Pancreas (tissue), 10 donors: ENCODE results near the gene JAKMIP1. TPM values are rescaled to one million over a fixed set of nuclear protein-coding genes. Genes with fewer than 3 reads are reported as not detected.
A peak's percentile ranks its signal among the peaks of the same experiment; 100 is the strongest.

Source experiments
- ATAC-seq, 4 donors: fragments of 200-7000 bp; cut with Tn5 transposase; one replicate each; pipeline versions ENCODE4 v1.8.0 to v1.9.1; 2020; ENCODE audit warnings: mild to moderate bottlenecking in 4 of 4, moderate library complexity in 4 of 4
- DNase-seq, 6 donors: peaks; one replicate each; pipeline ENCODE4 v3.0.0-alpha.2; 2020
- FAIRE-seq: peaks from 2 replicates; lab custom pipeline; 2012; peaks lifted over from hg19 to GRCh38; lab: Jason Lieb, UNC
- H3K27ac ChIP-seq, 4 donors: fragments of 200-600 bp; sonication (generic); 1 replicate in 3 of 4; 2 replicates in 1 of 4; pipeline versions ENCODE4 v1.5.0 to v1.8.0; 2020
- H3K27me3 ChIP-seq, 4 donors: fragments of 200-600 bp; one replicate each; pipeline ENCODE4 v1.8.0; 2021
- H3K36me3 ChIP-seq, 3 donors: fragments of 200-600 bp; sonication (generic) in 1 of 3; one replicate each; pipeline versions ENCODE4 v1.5.0 to v1.8.0; 2020 to 2021
- H3K4me1 ChIP-seq, 3 donors: fragments of 200-600 bp; one replicate each; pipeline ENCODE4 v1.8.0; 2021
- H3K4me3 ChIP-seq, 4 donors: fragments of 200-600 bp; sonication (generic) in 2 of 4; one replicate each; pipeline versions ENCODE4 v1.5.0 to v1.8.0; 2020 to 2021
- H3K9me3 ChIP-seq, 4 donors: fragments of 200-600 bp; one replicate each; pipeline ENCODE4 v1.8.0; 2021
- WGBS, 2 donors: extraction: QIAGEN DNeasy Blood & Tissue Kit; methylation state at CpG; one replicate each; pipeline ENCODE4 v1.1.7; 2013; 5-methylcytosine and 5-hydroxymethylcytosine counted together
- intact Hi-C, 3 donors: fragments of 100-400 bp; cut with DNase I; formaldehyde crosslinking; loops; one replicate each; pipeline versions ENCODE4 v1.11.1 to v1.14.2; 2022
- polyA plus RNA-seq, 2 donors: library from polyadenylated mRNA; stranded (reverse); fragments of 200-250 nt; gene quantifications; one replicate each; pipeline ENCODE4 v1.2.3, GENCODE V29; 2013
- total RNA-seq, 6 donors: library from RNA; stranded (reverse); fragmentation: NEBNext Ultra II Directional in 4 of 6; extraction: Animal tissue kit (Norgen Biotek cat#: 25700) in 4 of 6; gene quantifications; one replicate each; pipeline versions ENCODE4 v1.2.1 to v1.2.4, GENCODE V29; 2021 to 2023
- TF ChIP-seq, protein P1 (sequence below), 4 donors: fragments of 200-600 bp; sonication (generic) in 3 of 4; IDR thresholded peaks; one replicate each; pipeline versions ENCODE4 v1.5.0 to v1.8.0; 2021; ENCODE audit warnings: antibody characterized with exemption in 4 of 4
- donor health status: healthy with polysubstance abuse.
- donor health status: DM: no; HTN: no; CAD: no; lungs with moderate emphysema.
- donor health status: DM: no; HTN: no; CAD: no.
- donor health status: control.
- donor health status: control.
- donor health status: Bipolar disorder and iron deficiency.
- donor health status: DM: yes; HTN: yes; CAD: no.
- donor health status: DM: no; HTN: no; CAD: no.
- donor health status: DM: no; HTN: no; CAD: no.
- donor health status: DM: yes; HTN: yes; CAD: no.

Gene JAKMIP1
- total and polyA plus RNA-seq, 8 donors, result 0.16 to 4.3 (median 0.59) TPM

DNA sequence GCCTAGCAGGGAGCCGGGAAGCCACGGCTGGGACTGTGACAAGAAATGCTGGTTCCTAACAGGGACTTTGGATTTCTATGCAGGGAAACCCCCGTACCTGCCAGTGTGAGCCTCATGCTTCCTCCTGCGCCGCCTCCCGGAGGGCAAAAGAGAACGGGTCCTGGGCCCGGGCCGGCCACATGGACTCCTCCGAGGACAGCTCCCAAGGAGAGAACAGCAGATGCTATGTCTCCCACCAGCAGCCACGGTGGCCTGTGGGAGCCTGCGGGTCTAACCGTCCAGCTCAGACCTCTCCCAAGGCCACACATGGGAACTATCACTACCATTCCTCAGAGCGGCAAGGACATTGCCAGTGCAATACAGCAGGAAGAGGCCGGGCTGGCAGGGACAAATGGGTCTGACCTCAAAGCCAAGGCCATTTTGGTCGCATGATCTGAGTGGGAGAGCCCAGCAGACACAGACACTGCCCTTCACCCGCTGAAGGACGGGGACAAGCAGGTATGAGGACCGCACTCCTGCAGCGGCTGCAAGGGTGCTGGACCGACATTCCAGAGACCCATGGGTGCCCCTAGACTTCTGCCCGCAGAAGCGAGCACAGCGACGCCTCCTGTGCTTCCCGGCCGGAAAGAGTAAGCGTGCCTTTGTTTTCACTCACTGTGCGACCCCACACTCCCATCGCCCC is 177.6 kb downstream of the JAKMIP1 start:
- DNase-seq (peak in 1 of 6 donors; percentile 57), FAIRE-seq (no peak), ATAC-seq (no peak)
- TF ChIP-seq, protein P1, sequence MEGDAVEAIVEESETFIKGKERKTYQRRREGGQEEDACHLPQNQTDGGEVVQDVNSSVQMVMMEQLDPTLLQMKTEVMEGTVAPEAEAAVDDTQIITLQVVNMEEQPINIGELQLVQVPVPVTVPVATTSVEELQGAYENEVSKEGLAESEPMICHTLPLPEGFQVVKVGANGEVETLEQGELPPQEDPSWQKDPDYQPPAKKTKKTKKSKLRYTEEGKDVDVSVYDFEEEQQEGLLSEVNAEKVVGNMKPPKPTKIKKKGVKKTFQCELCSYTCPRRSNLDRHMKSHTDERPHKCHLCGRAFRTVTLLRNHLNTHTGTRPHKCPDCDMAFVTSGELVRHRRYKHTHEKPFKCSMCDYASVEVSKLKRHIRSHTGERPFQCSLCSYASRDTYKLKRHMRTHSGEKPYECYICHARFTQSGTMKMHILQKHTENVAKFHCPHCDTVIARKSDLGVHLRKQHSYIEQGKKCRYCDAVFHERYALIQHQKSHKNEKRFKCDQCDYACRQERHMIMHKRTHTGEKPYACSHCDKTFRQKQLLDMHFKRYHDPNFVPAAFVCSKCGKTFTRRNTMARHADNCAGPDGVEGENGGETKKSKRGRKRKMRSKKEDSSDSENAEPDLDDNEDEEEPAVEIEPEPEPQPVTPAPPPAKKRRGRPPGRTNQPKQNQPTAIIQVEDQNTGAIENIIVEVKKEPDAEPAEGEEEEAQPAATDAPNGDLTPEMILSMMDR (IDR thresholded peaks at IDR 0.05), result no peak
- peaks cover 0 to 4% (median 0%) of the 10 kb centered on the region in 4 donors for H3K27me3 ChIP-seq
- H3K4me3 ChIP-seq, result no peak overlapping the region
- intact Hi-C loops, result no loop called here
- H3K27ac ChIP-seq, result no peak overlapping the region
- 43 to 46% methylated on average over 30 of the region's 30 CpGs for WGBS, 2 donors
- H3K4me1 ChIP-seq, result no peaks in the 10 kb centered on the region
- no peaks in the 10 kb centered on the region for H3K9me3 ChIP-seq
- H3K36me3 ChIP-seq, result no peaks in the 10 kb centered on the region

DNA sequence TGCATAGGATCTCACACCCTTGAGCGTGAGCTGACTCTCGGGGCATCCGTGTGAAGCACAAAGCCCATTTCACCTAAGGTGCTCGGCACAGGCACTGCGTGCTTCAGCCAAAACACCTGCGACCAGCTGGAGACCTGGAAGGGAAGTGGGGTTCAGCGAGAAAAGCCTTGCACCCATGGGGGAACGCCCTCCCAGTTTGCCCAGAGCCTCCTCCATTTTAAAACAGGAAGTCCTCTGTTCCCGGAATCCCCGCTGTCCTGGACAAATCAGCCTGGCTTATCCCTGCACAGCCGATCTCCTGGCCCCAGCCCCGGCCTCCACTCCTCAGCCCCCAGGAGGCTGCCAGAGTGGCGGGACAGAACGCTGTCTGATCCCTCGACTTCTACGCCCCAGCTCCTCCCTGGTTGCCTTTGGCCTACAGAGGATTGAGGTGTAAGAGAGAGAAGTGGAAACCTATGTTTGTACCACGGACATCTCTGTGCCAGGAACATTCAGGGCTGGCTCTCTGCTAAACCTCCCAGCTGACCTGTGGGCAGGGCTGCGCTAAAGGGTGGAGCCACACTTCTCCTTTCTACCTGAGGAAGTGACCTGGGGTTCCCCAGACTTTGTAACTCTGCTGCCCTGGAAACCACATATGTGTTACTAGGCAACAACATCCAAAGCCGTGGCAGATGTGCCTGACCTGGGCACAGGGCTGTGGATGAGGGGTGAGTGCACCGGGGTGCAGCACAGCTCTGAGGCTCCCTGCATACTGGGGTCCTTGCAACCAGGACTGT is 178.3 kb downstream of the JAKMIP1 start:
- TF ChIP-seq, protein P1 (IDR thresholded peaks at IDR 0.05), result no peak
- Histone ChIP-seq H3K4me1 (no peaks in the 10 kb centered on the region), H3K4me3 (no peak overlapping the region), H3K9me3 (no peaks in the 10 kb centered on the region), H3K36me3 (no peaks in the 10 kb centered on the region), H3K27ac (no peak overlapping the region), H3K27me3 (peaks cover 0 to 4% (median 0%) of the 10 kb centered on the region in 4 donors)
- FAIRE-seq, result no peak
- intact Hi-C loops, result no loop called here
- peak in 1 of 6 donors; percentile 52 for DNase-seq
- WGBS, 2 donors, result 67 to 78% methylated on average over 20 of the region's 20 CpGs
- no peak for ATAC-seq

DNA sequence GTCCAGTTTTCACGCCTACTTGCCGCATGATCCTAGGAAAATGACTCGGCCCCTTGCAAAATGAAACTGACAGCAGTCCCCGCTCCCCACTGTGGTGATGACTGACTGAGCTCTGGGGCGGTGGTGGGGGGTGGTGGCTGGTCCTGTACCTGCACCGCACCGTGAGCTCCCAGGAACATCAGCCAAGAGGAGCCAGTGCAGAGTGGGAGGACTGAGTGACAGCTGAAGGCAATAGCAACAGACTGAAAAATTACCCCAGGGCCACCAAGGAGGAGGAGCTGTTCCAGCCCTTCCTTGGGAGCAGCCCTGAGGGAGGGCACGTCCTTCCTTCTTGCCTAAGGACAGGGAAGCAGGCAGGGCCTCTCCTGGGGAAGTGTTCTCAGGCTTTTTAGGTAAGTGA is 179.7 kb downstream of the JAKMIP1 start:
- Histone ChIP-seq H3K36me3 (no peaks in the 10 kb centered on the region), H3K4me1 (no peaks in the 10 kb centered on the region), H3K9me3 (no peaks in the 10 kb centered on the region), H3K27me3 (peaks cover 0 to 4% (median 0%) of the 10 kb centered on the region in 4 donors), H3K4me3 (no peak overlapping the region), H3K27ac (no peak overlapping the region)
- no peak for ATAC-seq
- no peak for FAIRE-seq
- 64 to 77% methylated on average over 8 of the region's 8 CpGs for WGBS, 2 donors
- DNase-seq, result peak in 1 of 6 donors; percentile 24
- intact Hi-C loops, result no loop called here
- TF ChIP-seq, protein P1 (IDR thresholded peaks at IDR 0.05), result no peak

DNA sequence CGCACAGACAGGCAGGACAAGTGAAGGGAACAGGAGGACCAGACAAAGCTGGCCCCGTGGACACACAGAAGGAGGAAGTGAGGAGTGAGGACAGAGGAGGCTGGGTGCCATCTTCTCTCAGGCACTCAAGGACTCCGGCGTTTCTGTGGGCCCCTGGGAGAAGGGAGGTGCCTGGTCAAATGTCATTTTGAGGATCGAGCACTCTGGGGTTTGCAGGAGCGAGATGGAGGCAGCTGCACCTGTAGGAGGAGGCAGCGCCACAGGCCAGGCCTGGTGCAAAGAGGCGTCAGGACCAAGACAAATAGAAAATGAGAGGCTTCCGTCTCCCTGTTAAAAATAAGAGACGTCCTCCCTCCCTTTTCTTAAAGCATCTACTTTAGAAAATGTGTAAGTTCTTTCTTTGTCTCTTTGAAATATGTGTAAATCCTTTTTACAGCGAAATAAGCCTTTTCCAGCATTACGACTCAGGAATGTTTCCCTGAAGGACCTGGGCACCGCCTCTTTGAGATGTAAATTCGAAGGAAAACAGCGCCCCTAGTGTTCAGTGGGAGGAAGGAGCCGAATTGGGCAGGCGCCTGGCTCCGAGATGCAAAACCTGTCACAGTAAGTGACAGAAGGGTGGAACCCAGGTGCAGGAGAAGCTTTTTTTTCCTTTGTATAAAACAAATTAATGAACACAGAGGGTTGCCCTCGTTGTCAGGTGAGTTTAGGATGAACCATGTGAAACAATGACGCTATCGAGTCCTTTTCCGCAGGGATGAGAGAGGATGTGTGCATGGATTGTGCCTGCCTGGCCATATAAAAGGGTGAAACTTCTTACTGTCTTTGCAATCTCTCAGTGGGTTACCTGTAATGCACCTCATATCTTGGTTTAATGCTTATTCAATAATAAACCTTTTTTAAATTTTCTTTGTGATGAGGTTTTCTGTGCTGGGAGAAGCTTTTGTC is 180.8 kb downstream of the JAKMIP1 start:
- ATAC-seq (peak; percentile 56 to 86 (median 73)), DNase-seq (peak in 4 of 6 donors; percentile 20 to 61 (median 40)), FAIRE-seq (no peak)
- 31 to 32% methylated on average over 22 of the region's 22 CpGs for WGBS, 2 donors
- Histone ChIP-seq H3K36me3 (no peaks in the 10 kb centered on the region), H3K4me3 (no peak overlapping the region), H3K9me3 (no peaks in the 10 kb centered on the region), H3K27ac (no peak overlapping the region), H3K27me3 (peaks cover 0 to 4% (median 0%) of the 10 kb centered on the region in 4 donors), H3K4me1 (no peaks in the 10 kb centered on the region)
- intact Hi-C loops, result no loop called here
- TF ChIP-seq, protein P1 (IDR thresholded peaks at IDR 0.05), result peak; percentile 74 to 88 (median 82)
